Measurements from ENCODE around the gene CEP170B.
A peak's percentile ranks its signal among the peaks of the same experiment; 100 is the strongest.
"Not testable (repeated sequence)": the region's sequence is repeated elsewhere in the genome, so short reads cannot be mapped to it uniquely, and the experiment has no call there.

Gene CEP170B

DNA sequence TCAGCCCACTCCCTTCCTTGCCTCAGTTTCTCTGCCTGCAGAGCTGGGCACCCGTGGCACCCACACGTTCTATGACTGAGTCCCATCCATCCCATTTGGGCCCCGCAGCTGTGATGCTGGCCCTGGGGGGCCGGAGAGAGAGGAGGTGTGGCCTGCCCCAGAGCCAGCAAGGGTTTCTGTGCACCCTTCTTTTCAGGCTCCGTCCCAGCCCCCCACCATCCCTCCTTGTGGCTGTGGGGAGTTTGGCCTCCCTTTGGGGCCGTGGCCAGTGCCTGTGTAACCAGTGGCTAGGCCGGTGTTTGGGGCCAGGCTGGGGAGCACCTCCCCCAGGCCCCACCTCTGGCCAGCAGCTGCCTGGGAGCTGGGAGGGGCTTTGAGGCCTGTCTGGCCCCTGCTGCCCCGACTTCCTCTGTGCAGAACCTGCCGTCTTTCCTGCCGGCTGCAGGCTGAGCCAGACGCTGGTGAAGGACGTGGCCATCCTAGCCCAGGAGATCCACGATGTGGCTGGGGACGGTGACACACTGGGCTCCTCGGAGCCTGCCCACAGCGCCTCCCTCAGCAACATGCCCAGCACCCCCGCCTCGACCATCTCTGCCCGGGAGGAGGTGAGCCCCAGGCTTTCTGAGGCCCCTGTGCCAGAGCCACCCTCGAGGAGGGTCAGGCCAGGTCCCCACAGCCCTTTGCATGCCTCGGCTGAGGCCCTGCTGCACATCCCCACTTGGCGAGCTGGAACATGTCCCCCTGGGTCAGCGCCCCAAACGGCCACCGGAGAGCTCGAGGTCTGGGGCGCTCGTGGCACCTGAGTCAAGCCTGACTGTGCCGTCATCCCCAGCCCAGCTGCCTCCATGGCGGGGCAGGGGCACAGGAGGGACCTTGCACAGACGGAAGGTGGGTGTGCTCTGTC is 27.7 kb downstream of the CEP170B start:
- DNase-seq, result peak; percentile 19

DNA sequence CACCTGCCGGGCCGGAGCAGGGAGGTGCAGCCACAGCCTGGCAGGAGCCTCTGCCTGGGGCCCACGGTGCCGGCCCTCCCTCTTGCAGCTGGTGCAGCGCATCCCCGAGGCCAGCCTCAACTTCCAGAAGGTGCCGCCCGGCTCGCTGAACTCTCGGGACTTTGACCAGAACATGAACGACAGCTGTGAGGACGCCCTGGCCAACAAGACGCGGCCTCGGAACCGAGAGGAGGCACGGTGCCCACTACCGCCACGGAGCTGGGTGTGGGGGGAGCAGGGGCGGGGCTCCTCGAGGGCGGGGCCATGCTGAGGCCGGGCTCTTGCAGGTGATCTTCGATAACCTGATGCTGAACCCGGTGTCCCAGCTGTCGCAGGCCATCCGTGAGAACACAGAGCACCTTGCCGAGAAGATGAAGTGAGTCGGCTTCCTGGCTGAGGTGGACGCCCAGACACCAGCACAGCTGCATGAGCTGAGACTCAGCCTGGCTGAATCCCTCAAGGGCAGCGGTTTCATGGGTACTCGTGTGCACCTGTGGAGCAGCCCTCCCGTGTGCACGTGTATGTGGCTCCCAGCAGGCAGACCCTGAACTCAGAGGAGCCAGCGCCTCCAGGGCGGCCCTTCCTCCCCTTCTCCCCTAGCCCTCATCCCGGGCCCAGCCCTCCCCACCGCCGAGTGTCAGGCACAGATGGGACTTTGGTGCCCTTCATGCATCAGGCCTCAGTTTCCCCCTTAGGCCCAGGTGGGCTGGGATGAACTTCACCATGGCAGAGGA is 28.6 kb downstream of the CEP170B start:
- DNase-seq, result no peak

- no peak for DNase-seq
Measured at GRCh38 chr14:104894331-104895206, 29.5 kb downstream of the CEP170B start.

GRCh38 chr14:104895207-104895785 is 30.2 kb downstream of the CEP170B start:
- no peak for DNase-seq

DNA sequence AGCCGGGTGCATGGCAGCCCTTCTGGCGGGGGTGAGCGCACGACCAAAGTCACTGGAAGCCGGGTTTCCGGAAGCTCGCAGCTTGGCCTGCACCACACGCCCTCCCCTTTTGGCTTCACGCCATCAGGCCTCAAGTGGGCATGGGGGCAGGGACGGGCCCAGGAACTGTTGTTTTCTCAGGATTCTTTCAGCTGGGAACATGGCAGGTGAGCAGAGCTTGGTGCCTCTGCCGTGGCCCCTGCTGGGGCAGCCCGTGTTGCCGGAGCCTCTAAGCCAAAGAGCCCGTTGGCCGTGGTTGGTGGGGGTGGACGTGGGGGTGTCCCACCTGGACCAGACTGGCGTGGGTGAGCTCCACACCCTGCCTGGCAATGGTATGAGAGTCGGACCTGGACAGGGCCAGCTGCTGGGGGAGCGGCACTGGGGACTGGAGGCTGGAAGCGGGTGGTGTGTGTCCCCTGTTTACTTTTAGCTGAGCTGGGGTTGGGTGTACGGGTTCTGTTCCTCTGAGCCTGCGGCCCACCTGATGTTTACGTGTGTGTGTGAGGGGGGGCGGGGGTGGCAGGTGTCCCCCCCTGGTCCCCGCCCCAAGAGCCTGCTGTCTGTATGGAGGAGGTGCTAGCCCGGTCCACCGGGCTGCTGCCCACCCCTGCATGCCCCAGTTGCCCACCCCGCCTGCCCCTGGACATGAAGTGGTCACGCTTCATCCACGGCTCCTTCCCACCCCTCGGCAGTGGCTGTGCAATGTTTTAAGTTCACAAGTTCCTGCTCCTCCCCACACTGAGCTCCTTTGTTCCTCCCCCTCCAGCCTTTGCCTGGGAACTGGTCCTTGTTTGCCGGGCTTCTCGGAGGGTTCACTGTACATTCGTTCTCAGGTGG is 31.0 kb downstream of the CEP170B start:
- DNase-seq, result no peak

DNA sequence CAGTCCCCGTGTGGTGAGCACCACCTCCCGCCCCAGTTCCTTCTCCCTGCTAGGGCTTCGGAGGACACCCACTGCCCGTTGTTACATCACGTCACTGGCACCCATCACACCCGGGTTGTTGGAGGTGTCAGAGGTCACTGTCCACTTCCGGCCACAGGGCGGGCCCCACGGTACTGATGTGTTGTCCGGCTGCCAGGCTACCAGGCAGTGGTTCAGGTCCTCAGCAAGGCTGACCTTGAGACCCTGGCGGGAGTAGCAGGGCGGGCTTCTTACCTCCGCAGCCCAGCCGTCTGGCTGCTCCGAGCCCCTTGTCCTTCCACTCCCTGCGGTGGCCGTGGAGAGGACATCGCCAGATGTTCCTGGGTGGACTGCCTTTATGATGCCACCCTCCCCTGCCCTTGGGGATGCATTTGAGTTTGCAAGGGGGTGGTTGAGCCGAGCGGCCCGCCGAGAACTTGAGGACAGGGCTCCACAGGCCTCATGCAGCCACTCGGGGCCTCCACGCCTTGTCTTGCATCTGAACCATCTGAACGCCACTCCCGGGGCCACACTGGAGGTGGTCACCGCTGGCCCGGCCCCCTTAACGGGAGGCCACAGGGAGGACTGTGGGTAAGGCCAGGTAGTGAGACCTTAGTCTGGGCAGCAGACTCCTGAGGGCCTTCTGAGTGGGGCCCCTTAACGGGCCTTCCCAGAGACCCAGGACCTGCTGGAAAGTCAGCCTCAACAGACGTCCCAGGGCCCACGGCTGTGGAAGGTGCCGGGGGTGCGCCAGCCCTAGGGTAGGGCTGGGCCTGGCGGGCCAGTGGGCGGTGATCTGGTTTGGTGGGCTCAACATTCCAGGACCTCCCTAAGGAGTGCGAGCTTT is 32.5 kb downstream of the CEP170B start:
- no peak for DNase-seq

DNA sequence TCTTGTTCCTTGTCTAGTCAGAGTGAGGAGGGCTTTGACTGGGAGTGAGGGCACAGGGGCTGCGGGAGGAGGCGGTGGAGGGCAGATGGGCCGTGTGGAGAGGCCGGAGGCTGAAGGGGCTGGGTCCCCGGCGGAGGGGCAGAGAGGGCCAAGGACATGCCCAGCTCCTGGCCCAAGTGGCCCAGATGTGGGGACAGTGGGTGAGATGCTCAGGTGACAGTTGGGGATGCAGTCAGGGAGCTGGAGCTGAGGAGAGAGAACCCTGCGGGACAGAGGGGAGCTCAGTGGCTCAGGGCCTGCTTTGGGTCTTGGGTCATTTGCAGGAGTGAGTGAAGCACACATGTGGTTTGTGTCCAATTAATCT is 33.1 kb downstream of the CEP170B start:
- DNase-seq, result no peak

GRCh38 chr14:104898870-104899510 is 33.9 kb downstream of the CEP170B start:
- DNase-seq, result no peak

DNA sequence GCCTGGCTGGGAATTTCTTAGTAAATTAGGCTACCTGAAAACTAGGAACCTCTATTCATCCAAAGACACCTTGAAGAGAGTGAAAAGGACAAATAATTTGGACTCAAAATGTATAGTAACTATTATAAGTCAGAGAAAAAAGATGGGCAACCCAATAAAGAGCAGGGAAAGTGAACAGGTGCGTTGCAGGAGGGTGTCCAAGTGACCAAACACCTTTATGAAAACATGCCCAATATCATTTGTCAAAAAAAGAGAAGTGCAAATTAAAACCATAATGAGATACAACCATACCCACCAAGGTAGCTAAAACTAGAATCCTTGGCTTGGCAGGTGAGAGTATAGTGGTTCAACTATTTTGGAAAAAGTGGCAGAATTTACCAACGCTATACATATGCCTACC is 34.7 kb downstream of the CEP170B start:
- DNase-seq, result no peak

DNA sequence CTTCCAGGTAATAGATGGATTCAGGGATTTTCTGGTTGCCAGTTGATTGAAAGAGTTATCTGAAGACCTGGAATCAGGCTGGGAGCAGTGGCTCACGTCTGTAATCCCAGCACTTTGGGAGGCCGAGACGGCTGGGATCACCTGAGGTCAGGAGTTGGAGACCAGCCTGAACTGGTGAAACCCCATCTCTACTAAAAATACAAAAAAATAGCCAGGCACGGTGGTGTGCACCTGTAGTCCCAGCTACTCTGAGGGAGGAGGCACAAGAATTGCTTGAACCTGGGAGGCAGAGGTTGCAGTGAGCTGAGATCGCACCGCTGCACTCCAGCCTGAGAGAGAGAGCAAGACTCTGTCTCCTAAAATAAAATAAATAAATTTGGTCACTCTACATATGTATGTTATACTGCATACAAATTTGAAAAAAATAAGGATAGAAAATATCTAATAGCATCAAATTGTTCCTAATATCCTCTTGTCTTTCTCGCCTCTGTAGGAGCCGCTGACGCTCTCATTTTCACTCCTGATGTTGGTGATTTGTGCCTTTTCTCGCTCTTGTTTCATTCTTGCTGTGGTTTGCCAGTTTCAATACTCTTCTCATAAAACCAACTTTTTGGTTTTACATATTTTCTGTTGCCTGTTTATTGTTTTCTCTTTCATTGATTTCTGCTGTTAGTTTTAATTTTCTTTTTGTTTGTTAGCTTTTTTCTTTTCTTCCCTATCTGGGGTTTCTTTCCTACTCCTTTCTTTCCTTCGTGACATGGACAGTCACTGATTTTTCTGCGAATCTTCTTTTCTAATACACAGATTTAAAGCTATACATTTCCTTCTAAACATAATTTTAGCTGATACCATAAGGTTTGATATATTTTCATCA is 35.8 kb downstream of the CEP170B start:
- no peak for DNase-seq

- DNase-seq, result no peak
Measured at GRCh38 chr14:104903990-104904389, 38.9 kb downstream of the CEP170B start.

DNA sequence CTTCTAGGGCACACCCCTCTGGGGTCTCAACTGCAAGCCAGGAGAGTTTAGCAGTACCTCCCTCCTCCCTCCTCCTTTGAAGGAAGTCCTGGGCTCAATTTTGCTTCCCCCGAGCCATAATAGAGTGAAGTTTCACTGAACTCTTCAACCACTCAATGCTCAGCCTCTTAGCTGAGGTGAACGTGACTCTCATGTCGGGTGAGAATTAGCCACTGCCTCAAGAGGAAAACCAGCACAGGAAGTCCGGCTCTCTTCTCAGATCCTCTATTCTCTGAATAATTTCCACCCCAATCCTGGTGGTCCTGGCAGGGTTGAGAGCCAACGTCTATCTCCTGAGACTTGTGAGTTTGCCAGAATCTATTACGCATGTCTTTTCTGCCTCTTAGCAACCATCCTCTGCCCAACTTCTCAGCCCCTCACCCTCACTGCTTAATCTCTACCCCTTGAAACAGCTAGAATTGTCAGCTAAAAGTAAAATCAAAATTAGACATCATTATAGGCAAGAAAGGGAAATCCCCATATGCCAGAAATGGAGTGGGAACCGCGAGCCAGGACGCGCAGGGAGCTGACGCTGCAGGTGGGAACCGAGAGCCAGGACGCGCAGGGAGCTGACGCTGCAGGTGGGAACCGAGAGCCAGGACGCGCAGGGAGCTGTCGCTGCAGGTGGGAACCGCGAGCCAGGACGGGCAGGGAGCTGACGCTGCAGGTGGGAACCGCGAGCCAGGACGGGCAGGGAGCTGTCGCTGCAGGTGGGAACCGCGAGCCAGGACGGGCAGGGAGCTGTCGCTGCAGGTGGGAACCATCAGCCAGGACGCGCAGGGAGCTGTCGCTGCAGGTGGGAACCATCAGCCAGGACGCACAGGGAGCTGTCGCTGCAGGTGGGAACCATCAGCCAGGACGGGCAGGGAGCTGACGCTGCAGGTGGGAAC is 39.8 kb downstream of the CEP170B start:
- DNase-seq, result not testable (repeated sequence)

GRCh38 chr14:104905579-104905933 is 40.5 kb downstream of the CEP170B start:
- not testable (repeated sequence) for DNase-seq

GRCh38 chr14:104908303-104908702 is 43.2 kb downstream of the CEP170B start:
- DNase-seq, result no peak

DNA sequence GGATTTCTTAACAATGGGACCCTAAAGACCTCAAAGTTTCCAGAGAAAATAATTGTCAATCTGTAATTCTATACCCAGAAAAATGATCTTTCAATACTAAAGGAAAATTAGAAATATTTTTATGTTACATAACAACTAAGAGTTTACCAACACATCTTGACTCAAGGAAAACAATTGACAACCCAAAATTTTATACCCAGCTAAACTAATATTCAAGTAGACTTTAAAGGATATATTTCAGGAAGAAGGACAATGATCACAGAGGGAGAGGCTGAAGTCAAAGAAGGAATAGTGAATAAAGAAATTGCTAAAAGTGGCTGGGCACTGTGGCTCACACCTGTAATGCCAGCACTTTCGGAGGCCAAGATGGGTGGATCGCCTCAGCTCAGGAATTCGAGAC is 47.0 kb downstream of the CEP170B start:
- no peak for DNase-seq

- DNase-seq, result no peak
Measured at GRCh38 chr14:104913435-104913834, 48.4 kb downstream of the CEP170B start.

GRCh38 chr14:104917116-104917515 is 52.0 kb downstream of the CEP170B start:
- no peak for DNase-seq

GRCh38 chr14:104917993-104918392 is 52.9 kb downstream of the CEP170B start:
- no peak for DNase-seq
